NCI-H1105 treated with DMSO at 0.1 percent for 48 hours (cell line): ENCODE results near the gene MELK.
"Not testable (repeated sequence)": the region's sequence is repeated elsewhere in the genome, so short reads cannot be mapped to it uniquely, and the experiment has no call there.

ENCODE experiments used
- DNase-seq: peaks from one replicate; lab custom pipeline; 2025; lab: John Stamatoyannopoulos, UW

The MELK gene

DNA sequence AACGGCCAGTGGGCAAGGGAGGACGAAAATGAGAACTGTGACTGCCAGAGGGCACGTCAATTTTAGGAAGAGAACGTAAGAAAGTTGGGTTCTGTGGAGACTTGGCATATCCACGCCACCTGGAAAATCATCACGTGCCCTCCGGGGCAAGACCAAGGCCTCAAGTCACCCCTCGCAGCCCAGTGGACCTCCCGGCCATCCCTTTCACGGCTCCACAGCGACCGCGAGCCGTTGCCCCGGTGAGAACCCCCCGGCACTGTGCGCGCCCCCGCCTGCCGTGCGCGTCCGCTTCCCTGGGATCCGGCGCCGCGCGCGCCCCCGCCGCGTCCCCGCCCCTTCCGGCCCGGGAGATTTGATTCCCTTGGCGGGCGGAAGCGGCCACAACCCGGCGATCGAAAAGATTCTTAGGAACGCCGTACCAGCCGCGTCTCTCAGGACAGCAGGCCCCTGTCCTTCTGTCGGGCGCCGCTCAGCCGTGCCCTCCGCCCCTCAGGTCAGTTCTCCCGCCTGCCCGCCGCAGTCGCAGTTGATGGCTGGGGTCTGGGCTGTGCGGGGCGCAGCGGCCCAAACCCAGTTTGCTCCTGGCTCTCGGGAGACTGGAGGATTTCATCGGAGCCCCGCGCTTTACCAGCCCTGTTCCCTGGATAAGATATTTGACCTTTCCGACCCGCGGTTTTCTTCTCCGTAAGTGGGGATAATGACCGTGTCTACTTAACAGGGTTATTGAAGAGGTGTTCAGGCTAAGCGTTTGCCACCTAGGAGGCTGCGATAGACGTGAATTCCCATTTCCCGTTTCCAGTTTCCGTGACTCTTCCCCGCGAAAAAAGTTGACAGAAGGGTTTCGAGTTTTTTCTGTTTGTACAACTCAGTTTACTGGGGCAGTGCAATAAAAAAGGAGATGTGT lies at the start of gene MELK:
MELK (plus strand) TSS at position 381 of the 904 bp plus-strand sequence. CDS start 8,787 bp downstream, outside the sequence.
- DNase-seq = peak; percentile 73

DNA sequence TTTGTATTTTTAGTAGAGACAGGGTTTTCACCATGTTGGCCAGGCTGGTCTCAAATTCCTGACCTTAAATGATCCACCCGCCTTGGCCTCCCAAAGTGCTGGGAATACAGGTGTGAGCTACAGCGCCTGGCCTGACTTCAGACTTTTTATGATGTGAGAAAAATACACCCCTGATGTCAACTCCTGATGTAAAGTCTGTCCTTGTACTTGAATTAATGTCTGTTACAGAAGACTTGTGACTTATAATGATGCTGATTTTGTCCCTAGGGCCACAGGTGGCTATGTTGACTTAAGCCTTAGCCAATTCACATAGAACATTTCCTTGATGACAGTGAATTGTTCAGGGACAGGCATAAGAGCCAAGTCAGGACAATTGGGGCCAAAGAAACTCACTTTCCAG lies 42.5 kb upstream of the MELK start:
- DNase-seq = no peak

DNA sequence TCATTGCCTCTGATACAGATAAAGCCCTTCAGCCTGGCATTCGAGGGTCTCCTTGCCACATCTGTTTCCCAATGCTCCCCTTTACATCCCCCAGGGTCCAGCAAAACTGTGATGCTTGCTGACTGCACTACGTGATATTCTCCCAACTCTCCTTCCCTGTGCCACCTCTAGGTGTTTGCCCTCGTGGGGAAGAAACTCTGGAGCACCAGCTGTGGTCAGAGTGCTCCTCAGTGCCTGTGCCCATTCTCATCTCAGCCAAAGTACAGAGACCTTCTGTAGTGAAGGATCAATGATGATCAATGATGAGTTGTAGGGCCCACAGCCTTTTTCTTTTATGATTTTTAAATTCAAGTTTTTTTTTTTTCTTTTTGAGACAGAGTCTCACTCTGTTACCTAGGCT lies 40.3 kb upstream of the MELK start:
- DNase-seq = no peak

DNA sequence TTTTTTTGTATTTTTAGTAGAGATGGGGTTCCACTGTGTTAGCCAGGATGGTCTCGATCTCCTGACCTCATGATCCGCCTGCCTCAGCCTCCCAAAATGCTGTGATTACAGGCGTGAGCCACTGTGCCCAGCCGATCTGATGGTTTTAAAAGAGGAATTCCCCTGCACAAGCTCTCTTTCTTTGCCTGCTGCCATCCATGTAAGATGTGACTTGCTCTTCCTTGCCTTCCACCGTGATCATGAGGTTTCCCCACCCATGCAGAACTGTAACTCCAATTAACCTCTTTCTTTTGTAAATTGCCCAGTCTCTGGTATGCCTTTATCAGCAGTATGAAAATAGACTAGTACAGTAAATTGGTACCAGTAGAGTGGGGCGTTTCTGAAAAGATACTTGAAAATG lies 39.0 kb upstream of the MELK start:
- not testable (repeated sequence) for DNase-seq

DNA sequence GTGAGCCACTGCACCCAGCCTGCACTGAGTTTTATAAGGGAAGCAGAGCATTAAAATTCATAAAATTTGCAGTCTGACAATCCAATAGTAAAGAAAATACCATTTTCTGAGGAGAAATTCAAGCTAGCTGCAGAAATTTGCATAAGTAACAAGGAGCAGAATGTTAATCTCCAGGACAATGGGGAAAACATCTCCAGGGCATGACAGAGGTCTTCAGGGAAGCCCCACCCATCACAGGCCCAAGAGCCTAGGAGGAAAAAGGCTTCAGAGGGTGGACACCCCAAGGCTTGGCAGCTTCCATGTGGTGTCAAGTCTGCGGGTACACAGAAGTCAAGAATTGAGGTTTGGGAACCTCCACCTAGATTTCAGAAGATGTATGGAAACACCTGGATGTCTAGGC lies 37.6 kb upstream of the MELK start:
- DNase-seq = no peak

DNA sequence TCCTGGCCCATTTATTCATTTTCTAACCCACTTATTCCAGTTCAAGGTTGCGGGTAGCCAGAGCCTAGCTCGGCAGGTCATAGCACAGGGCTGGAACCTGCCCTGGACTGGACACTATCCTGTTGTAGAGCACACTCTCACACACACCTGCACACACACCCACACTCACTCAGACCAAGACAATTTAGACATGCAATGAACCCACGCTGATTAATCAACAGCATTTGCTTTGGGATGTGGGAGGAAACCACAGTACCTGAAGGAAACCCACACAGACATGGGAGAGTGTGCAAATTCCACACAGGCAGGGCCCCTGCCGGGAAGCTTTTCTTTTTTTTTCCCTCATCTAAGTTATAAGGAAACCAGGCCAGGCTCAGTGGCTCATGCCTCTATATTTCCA lies 34.8 kb upstream of the MELK start:
- DNase-seq = no peak

DNA sequence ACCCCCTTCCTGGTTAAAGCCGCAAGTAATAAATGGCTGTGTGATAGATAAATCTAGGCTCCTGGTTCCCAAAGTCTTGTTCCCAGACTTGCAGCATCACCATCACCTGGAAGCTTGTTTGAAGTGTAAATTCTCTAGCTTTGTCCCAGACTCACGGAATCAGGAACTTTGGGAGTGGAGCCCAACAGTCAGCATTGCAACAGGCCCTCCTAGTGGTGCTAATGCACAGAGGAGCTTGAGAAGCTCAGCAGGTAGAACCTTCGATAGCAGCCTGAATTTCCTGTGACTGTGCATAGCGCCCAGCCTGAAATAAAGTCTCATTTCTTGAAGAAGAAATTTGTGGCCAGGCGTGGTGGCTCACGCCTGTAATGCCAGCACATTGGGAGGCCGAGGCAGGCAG lies 30.3 kb upstream of the MELK start:
- no peak for DNase-seq

DNA sequence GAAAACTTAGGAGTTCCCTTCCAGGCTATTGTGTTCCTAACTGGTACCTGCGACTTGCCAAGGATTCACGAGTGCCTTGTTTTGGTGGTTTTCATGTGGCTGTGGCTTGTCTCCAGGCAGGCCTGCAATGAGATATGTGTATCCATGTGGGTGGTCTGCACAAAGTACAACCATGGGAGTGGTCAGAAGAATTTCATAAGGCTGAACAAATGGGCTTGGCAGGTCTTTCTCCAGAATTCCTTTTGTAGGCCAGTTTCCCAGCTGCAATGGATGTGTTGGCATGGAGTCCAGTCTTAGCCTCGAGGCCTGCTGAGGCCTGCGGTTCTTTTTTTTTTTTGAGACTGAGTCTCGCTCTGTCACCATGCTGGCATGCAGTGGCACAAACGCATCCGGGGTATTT lies 28.8 kb upstream of the MELK start:
- no peak for DNase-seq

DNA sequence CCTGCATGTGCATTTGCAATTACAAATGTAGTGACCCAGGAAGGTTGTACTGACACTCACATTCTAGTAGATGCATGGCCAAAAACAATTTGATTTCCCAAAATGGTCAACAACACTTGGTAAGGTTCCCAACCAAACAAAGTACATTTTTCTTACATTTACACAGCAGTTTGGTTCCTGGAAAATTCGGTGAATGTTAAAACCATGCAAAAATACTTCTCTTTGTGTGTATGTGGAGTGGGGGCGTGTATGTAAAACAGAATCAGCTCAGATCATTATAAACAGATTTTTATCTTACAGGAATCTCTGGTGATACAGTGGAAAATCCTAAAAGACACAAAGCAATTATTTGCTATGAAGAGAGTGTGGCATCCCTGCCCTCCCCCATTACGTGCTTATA lies 25.1 kb upstream of the MELK start:
- DNase-seq = no peak

DNA sequence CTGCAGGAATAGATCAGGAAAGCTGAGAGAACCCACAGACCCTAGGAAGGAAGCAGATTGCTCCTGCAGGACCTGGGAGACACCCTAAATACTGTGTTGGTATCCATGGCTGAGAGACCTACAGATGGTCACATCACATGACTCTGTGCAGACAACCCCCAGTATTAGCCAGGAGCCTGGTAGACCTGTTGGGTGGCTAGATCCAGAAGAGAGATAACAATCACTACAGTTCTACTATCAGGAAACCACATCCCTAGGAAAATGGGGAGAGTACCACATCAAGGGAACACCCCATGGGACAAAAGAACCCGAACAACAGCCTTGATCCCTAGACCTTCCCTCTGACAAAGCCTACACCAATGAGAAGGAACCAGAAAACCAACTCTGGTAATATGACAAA lies 24.2 kb upstream of the MELK start:
- DNase-seq = no peak

DNA sequence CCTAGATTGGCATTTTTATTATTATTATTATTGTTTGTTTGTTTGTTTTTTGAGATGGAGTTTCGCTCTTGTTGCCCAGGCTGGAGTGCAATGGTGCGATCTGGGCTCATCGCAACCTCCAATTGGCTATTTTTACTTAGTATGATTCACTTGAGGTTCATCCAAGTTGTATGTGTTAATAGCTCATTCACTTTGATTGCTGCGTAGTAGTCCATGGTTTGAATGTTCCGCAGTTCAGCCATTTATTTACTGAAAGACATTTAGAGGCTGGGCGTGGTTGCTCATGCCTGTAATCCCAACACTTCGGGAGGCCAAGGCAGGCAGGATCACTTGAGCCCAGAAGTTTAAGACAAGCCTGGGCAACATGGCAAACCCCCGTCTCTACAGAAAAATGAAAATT lies 22.6 kb upstream of the MELK start:
- no peak for DNase-seq

DNA sequence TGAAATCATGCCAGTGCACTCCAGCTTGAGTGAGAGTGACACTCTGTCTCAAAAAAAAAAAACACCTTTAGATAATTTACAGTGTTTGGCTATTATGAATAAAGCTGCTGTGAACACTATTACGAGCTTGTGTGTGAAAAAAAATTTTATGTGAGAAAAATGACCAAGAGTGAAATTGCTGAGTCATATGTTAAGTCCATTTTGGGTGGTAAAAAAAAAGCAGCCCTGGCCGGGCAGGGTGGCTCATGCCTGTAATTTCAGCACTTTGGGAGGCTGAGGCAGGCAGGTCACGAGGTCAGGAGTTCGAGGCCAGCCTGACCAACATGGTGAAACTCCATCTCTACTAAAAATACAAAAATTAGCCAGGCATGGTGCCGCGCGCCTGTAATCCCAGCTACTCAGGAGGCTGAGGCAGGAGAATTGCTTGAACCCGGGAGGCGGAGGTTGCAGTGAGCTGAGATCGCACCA lies 22.0 kb upstream of the MELK start:
- DNase-seq = not testable (repeated sequence)

DNA sequence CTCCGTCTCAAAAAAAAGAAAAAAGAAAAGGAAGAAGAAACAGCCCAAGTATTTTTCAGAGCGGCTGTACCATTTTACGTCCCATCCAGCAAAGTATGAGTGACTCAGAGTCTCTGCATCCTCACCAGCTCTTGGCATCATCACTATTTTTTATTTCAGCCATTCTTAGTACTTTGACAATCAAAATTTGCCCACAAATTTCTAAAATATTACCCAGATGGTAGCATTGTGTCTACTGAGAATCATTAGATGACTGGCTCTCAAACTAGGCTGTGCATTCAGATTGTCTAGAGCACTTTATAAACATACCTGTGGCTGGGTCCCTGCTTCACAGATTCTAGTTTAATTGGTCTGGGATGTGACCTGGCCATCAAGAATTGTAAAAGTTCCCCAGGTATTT lies 21.6 kb upstream of the MELK start:
- DNase-seq = no peak

DNA sequence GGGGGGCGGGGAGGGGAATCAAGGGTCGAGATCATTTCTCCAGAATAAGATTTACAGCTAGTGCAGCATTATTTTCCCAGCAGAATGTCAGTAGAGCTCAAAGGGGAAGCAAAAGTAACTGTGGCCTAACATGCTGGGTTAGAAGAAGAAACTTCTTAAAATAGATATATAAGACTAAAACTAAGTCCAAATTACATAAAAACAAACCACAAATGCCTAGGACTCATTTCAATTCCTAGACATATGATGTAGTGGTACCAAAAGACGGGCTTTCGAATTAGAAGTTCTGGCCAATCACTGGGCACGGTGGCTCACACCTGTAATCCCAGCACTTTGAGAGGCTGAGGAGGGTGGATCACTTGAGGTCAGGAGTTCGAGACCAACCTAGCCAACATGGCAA lies 20.8 kb upstream of the MELK start:
- DNase-seq = no peak

DNA sequence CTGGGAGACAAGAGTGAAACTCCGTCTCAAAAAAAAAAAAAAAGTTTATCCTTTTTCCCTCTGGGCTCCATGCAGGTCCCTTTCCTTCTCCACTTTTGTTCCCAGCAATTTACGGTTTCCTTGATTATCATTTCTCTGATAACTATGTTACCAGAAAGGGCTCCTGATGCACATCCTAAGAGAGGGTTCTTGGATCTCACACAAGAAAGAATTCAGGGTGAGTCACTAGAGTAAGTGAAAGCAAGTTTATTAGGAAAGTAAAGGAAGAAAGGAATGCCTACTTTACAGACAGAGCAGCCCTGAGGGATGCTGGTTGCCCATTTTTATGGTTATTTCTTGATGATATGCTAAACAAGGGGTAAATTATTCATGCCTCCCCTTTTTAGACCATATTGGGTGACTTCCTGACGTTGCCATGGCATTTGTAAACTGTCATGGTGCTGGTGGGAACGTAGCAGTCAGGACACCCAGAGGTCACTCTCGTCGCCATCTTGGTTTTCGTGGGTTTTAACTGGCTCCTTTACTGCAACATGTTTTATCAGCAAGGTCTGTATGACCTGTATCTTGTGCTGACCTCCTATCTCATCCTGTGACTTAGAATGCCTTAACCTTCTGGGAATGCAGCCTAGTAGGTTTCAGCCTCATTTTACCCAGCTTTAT lies 13.5 kb upstream of the MELK start:
- no peak for DNase-seq

DNA sequence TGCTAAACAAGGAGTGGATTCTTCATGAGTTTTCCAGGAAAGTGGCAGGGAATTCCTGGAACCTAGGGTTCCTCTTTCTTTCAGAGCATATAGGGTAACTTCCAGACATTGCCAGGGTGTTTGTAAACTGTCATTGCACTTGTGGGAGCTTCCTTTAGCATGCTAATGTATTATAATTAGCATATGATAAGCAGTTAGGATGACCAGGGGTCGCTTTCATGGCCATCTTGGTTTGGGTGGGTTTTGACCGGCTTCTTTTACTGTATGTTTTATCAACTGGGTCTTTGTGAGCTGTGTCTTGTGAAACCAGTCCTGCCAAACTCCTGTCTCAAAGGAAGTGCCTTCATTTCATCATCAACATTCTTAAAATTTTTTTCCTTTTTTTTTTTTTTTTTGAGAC lies 11.9 kb upstream of the MELK start:
- DNase-seq = no peak

DNA sequence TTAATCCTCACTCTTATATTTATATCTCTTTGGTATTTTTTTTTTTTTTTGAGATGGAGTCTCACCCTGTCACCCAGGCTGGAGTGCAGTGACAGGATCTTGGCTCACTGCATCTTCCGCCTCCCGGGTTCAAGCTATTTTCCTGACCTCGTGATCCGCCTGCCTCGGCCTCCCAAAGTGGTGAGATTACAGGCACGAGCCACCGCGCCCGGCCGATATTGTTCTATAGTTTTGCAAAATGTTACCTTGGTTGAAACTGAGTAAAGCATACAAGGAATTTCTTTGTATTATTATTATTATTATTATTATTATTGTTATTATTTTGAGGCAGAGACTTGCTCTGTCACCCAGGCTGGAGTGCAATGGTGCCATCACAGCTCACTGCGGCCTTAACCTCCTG lies 9.9 kb upstream of the MELK start:
- not testable (repeated sequence) for DNase-seq

DNA sequence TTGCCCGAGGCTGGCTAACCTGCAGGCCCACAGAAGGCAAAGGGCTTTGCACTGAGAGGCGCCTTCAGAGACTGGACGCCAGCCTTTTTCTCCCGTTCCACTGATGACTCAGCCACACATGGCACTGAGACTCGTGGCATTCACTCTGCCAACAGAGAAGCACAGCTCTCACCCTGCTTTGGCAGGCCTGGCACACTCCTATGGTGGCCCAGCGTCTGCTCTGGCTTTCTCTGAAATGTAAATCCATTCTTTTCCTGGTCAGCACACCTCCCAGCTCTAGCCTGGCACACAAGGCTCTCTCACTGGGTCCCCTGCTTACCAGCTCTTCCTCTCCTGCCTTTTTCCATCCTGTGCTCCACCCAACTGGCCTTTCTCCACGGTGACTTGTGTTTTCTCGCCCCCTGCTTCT lies 5.9 kb upstream of the MELK start:
- no peak for DNase-seq

DNA sequence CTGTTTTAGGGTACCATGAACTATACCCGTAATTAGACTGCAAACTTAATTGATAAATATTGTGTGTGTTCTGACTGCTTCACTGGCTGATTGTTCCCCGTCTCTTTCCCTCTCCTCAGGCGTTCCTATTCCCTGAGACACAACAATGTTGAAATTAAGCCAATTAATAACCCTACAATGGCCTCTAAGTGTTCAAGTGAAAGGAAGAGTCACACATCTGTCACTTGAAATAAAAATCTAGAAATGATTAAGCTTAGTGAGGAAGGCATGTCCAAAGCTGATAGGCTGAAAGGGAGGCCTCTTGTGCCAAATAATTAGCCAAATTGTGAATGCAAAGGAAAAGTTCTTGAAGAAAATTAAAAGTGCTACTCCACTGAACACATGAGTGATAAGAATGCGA lies 4.0 kb upstream of the MELK start:
- DNase-seq = not testable (repeated sequence)

DNA sequence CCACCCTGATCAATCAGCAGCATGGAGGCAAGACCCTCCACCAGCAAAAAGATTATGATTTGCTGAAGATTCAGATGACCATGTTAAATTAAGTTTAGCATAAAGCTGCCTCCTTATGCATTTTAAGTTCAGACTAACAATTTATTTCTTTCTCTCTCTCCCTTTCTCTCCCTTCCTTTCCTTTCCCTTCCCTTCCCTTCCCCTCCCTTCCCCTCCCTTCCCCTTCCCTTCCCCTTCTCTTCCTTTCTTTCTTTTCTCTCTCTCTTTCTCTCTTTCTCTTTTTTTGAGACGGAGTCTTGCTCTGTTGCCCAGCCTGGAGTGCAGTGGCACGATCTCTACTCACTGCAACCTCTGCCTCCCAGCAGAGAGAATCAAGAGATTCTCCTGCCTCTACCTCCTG lies 1.4 kb upstream of the MELK start:
- no peak for DNase-seq

DNA sequence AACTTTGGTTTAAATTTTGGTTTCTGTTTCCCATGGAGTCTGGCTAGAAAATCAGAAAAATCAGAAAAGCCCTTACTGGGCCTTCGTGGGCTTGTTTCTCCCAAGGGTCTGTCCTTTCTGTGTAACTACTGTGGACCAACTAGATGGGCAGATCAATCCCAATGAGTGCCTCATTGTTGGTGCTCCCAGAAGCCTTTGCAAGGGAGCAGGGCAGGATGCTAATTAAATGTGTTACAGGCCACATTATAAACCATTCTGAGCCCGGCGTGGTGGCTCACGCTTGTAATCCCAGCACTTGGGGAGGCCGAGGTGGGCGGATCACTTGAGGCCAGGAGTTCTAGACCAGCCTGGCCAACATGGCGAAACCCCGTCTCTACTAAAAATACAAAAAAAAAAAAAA lies 1.4 kb downstream of the MELK start:
- DNase-seq = not testable (repeated sequence)

DNA sequence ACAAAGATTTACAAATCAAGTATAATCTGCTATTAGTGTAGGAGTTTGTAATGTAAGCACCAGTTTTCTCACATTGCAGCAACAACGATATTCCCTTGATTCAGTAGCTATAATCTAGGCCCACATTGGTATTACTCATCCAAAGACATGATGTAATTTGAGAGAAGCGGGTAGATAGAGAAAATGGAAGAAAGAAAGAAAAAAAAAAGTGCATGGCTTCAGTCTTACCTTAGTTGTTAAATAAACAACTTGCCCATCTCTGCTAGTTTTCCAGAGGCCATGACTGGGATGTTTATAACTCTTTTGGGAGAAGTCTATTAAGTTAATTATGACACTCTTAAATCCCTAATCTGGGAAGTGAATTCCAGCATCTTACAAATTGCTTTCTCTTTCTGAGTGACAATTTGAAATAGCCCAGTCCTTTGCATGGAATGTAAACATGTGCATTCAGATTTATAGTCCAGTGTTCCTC lies 2.8 kb downstream of the MELK start:
- no peak for DNase-seq

DNA sequence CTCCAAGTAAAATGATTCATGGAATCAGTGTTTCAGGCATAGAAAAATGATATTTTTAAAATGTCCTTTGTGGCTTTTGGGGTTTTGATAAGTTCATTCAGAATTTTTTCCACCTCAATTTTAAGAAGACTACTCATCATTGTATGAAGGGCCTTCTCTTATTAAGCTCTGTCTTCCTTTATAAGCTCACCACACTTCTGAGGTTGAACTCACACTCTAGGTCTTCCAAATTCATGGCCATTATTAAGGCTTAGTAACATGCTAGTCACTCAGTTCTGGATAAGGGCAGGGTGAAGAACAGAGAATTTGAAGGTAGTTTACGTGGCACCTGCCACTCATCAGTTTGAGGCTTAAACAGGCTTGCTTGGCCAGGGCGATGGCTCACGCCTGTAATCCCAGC lies 4.2 kb downstream of the MELK start:
- DNase-seq = no peak
